Loucy (cell line): ENCODE results near the gene DAP.
"Not testable (repeated sequence)": the region's sequence is repeated elsewhere in the genome, so short reads cannot be mapped to it uniquely, and the experiment has no call there.

Experiments used
- CTCF ChIP-seq: fragments of 200-600 bp; sonication (generic); conservative IDR thresholded peaks from 2 replicates; pipeline ENCODE4 v1.5.1; 2014; ENCODE audit warnings: mild to moderate bottlenecking, antibody characterized with exemption, low read length
- EZH2phosphoT487 ChIP-seq: fragments of 200-600 bp; IDR thresholded peaks from 2 replicates; pipeline ENCODE4 v1.6.1; 2018; ENCODE audit warnings: antibody characterized with exemption, mild to moderate bottlenecking, moderate library complexity, borderline replicate concordance

GRCh38 chr5:10664180-10664769 lies 96.8 kb downstream of the DAP start:
- not testable (repeated sequence) for TF ChIP-seq CTCF, EZH2phosphoT487
